SKM-1 (cell line): Measurements from ENCODE around the gene ABCA3.

Source experiments
- DNase-seq: peaks from one replicate; lab custom pipeline; 2025; ENCODE audit not compliant: unreplicated experiment; lab: John Stamatoyannopoulos, UW

Gene ABCA3

DNA sequence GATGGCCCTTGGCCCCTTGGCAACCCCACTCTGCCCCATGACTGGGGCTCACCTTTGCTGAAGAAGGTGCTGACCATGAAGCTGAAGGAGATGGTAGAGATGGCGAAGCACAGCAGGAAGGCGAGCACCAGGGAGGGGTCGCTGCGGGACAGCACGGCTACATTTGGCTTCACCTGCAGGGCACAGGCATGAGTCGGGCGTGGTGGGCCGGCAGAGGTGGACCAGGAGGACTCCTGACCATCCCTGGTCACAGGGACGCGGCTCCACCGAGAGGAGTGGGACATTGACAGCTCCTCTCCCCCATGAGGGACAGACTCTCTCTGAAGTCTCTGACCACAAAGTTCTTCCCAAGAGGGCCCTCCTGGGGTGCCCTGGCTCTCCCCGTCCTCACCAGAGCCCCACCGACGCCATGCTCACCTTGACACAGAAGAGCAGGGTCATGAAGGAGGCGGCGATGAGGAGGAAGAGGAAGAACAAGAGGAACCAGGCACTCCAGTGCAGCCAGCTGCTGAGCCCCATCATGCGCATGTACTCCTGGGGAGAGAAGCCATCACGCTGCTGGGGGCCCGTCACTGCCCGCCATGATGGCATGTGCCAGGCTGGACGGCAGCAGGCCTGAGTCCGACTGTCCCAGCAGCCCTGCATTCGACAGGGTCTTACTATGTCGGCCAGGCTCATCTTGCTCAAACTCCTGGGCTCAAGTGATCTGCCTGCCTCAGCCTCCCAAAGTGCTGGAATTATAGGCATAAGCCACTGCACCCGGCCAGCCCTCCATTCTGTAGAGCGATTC, 23.1 kb downstream of the ABCA3 start:
- DNase-seq: no peak

DNA sequence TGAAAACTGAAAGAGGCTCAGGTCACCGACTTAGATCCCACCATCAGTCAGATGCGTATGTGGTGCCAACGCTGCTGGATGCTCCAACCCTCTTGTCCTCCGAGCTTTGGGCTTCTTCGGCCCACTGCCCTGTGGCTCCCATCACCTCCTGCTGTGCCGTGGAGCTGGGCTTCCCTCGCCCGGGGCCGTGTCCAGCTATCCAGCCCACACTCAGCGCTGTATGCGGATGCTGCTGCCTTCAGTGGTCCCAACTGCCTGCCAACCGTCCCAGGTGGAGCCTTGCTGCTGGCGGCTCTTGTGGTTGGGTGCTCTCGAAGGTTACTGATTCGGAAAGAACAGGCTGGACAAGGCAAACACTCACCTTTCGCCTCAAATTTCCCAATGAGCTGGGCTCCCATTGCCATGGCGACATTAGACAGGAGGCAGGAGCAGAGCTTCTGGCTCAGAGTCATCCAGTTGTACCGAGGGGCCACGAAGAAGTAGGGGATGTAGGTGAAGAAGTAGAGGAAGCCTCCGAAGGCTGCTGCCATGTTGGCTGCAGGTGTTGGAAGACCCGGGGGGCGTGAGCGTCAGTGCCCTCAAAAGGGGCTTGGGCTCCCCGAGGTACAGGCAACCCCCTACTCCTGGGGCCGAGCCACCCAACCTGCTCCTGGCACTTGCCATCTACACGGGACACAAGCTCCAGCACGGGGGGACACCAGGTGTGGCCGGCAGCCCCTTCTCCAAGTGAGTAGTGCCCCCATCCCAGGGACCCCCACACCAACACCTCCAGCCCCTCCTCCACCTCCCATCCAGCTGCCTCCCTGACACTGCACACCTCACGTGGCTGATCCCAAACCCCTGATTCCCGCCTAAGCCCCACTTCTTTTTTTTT, 32.2 kb downstream of the ABCA3 start:
- DNase-seq: no peak

DNA sequence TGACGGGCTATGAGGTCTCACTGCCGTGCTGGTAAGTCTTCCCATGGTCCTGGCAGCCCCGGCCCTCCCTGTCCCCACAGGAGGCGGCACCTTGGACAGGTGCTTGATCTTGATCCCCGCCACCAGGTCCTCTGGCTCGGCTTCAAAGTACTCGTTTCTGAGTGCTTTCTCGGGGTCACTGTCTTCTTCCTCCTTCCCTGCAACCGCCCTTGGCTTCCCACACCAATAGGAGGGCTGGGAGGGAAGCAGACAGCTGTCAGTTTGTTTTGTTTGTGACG, 40.7 kb downstream of the ABCA3 start:
- no peak for DNase-seq

DNA sequence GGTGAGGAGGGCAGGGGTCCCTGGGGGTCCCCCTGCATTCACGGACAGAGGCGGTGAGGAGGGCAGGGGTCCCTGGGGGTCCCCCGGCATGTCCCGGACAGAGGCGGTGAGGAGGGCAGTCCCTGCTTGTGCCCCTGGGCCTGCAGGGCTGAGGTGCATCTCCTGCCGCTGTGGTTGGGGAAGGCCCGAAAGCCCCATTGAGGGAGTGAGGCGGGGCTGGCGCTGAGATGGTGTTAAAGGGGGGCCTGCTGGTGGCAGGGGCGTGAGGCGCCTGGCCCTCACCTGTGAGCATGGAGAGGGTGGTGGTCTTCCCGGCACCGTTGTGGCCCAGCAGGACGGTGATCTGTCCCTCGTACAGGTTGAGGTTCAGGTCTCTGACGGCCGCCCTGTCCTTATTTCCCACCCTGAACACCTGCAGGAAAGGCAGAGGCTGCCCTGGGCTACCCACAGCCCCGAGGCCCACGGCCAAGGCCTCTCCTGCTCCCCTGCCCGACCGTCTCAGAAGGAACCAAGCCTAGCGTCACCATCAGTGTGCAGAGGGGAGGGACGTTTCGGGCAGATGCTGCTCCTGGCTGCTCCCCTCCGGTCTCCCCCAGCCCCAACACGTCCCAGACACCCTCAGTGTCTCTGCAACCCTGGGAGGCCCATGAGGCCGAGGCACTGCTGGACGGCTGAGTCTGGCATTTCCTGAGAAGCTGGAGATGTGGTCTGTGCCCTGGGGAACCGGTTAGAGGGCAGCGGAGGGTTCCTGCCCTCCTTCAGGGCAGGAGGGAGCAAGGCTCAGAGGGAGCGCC, 41.2 kb downstream of the ABCA3 start:
- no peak for DNase-seq

DNA sequence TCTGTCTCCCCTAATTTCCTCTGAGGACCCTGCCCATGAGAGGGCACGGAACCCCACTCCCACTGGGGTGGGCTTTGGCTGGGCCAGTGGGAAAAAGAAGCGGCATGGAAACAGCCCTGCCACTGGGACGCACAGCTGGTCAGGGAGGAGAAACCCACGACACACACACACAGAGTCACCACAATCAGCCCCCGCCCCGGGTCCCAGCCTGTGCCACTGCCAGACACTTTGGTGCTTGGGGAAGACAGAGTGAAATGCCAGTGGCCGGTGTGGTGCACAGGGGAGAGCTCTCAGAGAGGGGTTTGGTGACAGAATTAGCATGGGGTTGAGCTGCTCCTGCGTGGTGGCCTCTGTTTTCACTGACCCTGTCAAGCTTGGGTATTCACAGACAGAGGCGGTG, 41.9 kb downstream of the ABCA3 start:
- DNase-seq: no peak

DNA sequence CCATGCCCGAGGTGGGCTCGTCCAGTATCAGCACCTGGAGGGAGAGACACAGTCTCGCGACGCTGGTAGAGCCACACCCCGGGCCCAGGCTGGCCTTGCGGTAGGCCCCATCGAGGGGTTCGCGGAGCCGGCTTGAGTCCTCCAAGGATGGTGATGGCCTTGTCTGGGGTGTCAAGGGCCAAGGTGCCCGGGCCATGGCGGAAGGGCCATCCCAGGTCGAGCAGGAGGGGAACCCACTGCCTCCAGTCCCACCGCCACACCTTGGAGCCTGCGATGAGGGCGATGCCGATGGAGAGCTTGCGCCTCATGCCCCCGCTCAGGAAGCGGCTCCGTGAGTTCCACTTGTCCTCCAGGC, 43.0 kb downstream of the ABCA3 start:
- DNase-seq: no peak

DNA sequence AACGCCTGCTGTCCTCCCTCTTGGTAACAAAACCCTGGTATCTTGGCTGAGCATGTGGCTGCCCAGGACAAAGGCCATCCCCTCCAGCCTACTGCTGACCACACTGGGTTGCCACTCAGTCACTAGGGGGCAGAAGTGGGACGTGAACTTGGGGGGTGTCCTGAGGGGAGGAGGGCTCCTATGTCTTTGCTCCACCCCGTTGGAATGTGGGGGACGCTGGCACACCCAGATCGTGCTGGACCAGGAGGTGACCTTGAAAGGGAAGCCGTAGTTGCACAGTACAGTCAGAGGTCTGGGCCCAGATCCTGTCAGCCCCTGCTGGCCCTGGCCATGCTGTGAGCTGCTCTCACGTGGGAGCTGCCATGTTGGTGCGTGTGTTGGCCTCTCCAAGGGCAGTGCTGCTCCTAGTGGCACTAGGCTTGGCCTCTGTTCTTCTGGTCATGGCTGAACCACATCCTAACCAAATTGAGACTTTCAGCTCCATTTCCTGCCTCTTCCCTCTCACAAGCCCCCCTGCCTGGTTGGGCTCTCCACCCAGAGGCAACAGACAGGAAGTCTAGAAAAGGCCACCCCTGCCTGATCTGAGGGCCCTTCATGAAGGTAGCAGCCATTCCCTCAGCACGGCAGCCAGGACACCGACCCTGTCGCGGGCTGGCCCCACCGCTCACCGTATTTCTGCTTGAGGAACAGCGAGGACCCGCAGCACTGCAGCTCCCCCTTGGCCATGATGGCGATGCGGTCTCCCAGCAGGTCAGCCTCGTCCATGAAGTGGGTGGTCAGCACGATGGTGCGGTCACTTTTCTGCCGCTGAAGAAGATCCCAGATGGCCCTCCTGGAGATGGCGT, 43.6 kb downstream of the ABCA3 start:
- no peak for DNase-seq

DNA sequence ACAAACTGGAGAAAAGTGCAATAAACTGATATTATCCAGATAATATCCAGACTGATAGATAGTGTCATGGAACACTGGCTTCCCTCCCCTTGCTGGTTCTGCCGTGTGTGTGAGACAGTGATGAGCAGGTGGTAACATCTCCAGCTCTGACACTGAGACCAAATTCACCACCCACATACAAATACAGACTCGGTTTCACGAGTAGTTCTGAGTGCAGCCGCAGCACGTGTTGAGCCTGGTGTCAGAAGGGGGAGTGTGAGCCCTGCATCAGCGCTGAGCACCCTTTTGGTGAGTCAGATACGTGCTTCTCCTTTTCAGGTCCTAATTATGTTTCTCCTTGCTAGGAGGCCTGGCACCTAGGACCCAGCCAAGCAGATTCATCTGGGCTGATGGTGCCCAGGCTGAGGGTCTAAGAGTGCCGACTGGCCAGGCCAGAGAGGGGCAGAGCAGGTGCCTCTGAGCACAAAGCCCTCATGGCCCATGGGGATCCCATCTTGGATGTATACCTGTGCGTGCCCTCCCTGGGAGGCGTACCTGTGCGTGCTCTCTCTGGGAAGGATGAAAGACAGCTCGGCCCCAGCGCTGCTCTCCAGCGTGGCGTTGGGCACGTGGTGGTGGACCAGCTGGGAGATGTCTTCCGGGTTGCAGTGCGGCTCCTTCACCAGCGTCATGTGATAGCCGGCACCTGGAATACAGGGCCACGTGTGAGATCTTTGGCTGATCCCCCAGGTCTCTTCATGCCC, 45.3 kb downstream of the ABCA3 start:
- no peak for DNase-seq

DNA sequence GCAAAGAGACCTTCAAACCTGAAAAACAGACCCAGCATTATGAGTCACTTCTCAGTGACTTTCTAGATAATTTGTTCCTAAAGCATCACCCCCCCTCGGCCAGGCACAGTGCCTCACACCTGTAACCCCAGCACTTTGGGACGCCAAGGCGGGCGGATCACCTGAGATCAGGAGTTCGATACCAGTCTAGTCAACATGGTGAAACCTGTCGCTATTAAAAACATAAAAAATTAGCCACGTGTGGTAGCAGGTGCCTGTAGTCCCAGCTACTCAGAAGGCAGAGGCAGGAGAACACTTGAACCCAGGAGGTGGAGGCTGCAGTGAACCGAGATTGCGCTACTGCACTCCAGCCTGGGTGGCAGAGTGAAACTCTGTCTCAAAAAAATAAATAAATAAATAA, 48.3 kb downstream of the ABCA3 start:
- DNase-seq: no peak

DNA sequence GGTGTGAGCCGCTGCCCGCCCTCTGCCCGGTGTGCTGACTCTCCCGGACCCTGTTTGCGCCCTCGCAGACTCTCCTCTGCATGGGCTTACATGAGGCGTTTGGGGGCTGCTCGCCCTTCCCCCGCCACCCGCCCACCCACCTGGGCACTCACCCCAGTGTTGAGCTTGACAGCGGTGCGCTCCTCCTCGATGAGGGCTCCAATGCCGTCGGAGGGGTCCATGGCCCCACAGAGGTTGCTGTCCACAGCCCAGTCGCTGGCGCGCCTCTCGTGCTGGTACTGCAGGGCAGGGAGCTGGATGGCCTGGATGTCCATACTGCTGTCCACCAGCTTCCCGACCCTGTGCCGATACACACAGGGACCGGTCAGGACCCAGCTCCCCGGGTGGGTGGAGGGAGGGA, 51.2 kb downstream of the ABCA3 start:
- no peak for DNase-seq

DNA sequence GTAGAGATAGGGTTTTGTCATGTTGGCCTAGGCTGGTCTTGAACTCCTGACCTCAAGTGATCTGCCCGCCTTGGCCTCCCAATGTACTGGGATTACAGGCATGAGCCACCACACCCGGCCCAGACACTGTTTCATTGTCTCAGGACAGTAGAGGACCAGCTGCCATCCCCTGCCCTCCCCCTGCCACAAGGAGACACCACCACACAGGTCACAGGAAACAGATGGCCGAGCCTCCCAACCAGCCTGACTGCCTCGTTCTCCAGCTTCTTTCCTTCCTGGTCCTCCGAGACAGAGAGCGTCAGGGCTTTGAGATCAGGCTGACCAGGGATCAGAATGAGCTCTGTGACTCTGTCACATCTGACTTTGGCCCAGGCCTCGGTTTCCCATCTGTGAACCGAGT, 51.8 kb downstream of the ABCA3 start:
- no peak for DNase-seq

DNA sequence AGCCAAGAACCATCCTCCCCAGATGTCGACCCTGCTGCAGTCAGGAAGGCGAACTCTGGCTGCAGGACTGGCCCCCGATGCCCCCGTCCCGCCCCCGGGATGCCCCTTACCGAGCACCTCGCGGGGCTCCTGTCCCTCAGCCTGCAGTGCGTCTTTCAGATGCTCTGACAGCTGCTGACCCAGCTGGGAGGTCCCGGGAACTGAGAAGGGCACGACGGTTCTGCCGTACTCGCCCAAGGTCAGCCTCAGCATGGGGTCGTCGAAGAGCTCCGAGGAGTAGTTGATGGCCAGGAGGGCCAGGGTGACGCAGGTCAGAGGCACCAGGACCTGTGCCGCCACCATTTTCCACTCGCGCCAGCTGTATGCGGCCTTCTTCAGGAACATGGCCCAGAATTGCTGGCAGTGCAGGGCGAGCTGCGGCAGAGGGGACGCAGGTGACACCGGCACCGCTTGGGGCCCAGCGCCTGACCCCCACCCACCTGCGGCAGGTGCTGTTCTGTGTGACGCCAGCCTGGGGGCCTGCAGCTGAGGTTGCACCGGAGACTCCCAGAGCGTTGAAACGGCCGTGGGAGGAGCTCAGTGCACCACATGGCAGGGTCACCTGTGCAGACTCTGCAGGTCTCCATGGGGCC, 52.5 kb downstream of the ABCA3 start:
- no peak for DNase-seq

DNA sequence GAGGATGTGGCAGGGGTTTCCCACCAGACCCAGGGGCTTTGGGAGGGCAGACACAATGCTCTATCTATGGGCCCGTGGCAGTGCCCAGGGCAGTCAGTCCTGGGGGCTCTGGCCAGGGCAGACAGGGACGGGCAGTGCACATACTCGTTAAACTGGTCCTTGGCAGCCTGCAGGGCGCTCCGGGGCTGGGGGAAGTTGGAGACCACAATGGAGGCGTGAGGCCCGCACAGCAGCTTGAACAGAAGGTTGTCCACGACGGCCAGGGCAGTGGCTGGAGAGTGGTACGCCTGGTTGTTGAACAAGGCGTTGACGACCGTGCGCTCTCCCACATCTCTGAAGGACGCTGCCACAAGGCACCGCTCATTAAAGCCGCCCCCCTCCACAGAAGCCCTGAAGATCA, 54.0 kb downstream of the ABCA3 start:
- no peak for DNase-seq

DNA sequence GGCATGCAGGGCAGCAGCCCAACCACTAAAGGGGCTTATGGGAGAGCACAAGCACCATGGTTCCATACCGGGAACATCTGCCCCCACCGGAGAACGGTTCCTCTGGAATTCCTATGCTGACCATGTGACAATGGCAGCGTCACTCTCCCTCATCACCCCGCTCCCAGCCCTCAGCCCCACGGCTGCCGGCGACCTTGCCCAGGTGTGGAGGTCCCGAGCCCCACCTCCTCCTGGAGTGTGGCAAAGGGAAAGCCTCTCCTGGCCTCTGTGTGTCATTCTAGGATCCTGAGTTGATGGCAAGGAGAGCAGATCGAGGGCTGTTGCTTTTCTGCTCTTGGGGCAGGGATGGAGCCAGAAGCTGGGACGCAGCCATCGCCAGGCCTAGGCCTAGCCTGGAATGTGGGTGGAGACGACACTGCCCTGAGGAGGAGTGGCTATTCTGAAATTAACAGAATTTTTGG, 54.8 kb downstream of the ABCA3 start:
- no peak for DNase-seq

DNA sequence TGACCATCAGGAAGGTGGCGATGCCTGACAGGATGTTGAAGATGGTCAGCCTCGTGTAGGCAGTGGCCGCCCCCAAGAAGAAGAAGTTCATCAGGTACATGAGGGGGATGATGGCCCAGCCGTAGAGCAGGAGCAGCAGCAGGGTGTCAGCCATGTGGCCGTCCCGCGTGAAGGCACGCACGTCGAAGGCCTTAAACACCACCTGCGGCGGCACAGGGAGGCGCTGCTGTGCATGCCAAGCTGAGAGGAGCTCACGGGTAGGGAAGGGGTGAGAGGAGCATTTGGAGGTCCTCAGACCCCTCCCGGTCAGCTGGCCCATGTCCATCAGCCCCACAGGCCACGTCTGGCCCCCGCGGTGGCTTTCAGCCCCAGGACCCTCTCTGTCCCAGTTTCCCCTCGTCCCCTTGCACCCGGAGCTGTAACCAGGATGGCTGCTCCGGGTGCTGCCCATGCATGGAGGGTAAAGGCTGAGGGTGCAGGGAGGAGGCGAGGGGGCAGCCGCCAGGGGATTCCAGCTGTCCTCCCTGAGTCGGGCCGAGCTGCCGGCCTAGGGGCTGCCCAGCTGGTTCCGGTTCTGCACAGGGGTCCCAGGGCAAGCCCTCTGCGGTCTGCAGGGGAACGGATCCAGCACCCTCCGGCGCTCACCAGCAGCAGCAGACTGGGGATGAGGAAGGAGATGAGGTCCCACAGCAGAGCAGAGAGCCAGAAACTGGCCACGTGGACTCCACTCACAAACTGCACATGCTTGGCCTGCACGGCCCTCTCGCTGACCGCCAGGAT, 55.5 kb downstream of the ABCA3 start:
- DNase-seq: no peak

DNA sequence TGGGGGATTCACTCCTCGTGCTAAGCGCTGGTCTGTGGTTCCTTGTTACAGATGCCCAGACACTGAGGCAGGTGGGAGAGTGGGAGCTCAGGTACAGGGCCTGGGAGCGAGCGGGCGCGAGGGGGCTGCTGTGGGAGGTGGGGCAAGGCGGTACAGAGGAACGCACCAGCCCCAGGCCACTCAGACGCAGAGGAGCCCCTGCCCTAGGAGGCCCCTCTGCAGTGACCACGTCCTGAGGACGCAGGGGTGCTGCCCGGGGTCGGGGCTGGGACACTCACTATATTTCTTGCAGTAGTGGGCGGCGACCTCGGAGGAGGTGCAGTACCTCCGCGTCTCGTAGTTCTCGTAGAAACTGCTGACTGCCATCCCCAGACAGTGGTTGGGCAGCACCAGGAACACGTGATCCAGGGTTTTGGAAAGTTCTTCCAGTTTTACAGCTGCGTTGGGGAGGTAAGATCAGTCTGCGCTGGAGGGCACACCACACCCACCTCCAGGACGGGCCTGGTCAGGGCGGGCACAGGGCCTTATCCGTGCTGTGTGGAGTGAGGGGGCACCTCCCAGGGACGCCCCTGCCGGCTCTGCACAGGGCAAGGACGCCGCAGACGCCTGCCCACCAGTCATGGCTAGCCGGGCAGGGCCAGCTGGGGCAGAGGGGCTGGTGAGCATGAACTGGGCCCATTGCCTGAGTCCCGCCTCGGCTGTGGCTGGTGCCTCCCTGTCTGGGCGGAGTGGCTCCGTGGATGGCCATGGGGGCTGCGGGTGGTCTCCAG, 56.3 kb downstream of the ABCA3 start:
- DNase-seq: no peak

DNA sequence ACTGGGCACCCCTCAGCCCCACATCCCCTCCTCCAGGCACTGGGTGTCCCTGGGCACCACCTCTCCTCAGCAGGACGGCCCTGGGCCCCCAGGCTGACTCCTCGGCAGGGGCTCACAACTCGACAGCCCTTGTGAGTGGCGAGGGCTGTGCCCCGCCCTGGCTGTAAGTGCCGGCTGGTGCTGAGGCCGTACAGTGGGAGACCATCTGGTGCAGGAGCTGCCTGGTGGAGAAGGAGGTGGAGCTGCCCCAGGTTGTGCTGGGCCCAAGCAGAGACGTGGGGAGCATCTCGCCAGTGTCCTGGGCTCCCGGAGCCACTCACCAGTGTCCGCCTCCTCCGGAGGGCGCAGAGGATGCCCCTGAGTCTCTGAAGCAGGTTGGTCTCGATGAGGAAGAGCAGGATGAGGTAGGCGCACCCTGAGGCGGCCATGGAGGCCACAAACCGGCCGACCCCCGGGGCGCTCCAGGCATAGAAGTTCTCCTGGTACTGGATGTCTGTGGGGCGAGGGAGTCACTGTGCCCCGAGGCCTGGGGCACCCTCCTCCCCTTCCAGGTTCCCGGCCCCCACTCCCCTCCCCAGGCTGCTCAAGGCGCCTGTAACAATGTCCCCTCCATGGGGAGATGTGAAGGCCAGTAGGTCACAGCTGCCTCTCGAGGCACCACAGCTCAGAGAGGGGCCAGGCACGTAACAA, 57.5 kb downstream of the ABCA3 start:
- DNase-seq: no peak

DNA sequence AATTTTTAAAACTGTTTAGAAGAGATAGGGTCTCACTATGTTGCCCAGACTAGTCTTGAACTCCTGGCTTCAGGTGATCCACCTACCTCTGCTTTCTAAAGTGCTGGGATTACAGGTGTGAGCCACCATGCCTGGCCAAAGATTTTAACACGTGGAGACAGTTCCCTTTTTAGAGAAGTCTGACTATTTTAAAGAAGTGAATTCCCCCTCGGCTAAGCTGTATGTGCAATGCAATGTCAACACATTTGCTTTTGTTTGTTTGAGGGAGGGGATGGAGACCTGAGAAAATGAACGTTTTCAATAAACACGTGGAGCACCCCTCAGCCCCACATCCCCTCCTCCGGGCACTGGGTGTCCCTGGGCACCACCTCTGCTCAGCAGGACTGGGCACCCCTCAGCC, 58.3 kb downstream of the ABCA3 start:
- DNase-seq: no peak
